Mammary epithelial cell (primary cell): ENCODE data around the gene PYCARD.

Experiments
- EZH2 ChIP-seq: IDR thresholded peaks from 2 replicates; pipeline ENCODE4 v1.6.1; 2012; ENCODE audit warnings: low read length, inconsistent platforms, borderline replicate concordance
- TF ChIP-seq, protein P1 (sequence below), 2 donors: IDR thresholded peaks in 1 of 2; conservative IDR thresholded peaks in 1 of 2; 2 replicates each; pipeline ENCODE4 v1.5.1; 2011 to 2012; ENCODE audit warnings: inconsistent platforms in 2 of 2, low read length in 2 of 2, mild to moderate bottlenecking in 2 of 2, control low read depth in 1 of 2, low read depth in 1 of 2; ENCODE audit not compliant: insufficient read depth in 1 of 2; ENCODE audit errors: extremely low read depth in 1 of 2

DNA sequence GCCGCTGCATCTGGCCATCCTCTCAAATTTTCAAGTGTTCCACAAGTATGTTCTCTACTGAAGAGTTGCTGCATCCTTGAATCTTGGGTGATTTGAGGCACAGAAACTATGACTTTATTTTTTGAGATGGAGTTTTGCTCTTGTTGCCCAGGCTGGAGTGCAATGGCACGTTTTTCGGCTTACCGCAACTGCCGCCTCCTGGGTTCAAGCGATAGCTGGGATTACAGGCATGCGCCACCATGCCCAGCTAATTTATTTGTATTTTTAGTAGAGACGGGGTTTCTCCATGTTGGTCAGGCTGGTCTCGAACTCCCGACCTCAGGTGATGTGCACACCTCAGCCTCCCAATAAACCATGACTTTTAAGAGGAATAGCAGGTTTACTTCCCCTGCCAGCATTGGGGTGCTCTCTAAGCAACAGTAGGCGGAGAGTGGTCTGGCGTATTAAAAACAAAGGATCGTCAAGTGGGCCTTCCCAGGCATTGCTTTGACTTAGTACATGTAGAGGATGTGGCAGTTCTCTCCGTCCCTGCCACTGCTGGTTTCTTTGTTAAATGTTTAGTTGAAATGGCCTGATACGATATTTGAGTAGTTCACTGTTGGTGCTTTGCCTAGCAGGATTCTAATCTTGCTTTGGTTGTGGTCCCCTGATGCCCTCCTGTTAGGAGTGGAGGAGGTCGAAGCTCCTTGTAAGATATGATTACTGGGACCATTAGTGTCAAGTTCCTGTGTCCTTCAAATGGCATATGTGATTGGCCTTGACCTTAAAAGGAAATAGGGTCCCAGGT lies 9.5 kb downstream of the PYCARD start:
- TF ChIP-seq, protein P1, sequence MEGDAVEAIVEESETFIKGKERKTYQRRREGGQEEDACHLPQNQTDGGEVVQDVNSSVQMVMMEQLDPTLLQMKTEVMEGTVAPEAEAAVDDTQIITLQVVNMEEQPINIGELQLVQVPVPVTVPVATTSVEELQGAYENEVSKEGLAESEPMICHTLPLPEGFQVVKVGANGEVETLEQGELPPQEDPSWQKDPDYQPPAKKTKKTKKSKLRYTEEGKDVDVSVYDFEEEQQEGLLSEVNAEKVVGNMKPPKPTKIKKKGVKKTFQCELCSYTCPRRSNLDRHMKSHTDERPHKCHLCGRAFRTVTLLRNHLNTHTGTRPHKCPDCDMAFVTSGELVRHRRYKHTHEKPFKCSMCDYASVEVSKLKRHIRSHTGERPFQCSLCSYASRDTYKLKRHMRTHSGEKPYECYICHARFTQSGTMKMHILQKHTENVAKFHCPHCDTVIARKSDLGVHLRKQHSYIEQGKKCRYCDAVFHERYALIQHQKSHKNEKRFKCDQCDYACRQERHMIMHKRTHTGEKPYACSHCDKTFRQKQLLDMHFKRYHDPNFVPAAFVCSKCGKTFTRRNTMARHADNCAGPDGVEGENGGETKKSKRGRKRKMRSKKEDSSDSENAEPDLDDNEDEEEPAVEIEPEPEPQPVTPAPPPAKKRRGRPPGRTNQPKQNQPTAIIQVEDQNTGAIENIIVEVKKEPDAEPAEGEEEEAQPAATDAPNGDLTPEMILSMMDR (conservative IDR thresholded peaks at IDR 0.05 in 1 of 2, IDR thresholded peaks at IDR 0.05 in 1 of 2; ENCODE audit: extremely low read depth in 1 of 2, insufficient read depth in 1 of 2, low read depth in 1 of 2, low read length in 2 of 2), result no peak
- TF ChIP-seq EZH2, result no peak
